ENCODE data around the gene SLC2A5.

DNA sequence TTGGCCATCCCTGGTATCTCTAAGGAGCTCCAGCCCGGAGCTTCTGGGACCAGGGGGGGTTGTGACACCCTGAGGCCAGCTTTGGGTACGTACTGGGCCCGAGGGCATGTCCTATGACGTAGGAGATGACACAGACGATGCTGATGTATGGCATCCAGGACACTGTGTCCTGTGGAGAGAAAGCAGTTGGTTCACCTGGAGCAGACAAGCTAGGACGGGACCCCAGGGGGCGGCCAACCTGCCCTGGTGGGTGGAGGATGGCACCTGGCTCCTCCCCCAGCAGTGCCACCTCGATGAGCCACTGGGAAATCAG lies 31.1 kb downstream of the SLC2A5 start:
- TF ChIP-seq MAZ (IDR thresholded peaks at IDR 0.05; ENCODE audit: borderline replicate concordance, low read depth, low read length) (no peak), RCOR1 (IDR thresholded peaks at IDR 0.05; ENCODE audit: insufficient replicate concordance, low read length) (no peak), MXI1 (IDR thresholded peaks at IDR 0.05; ENCODE audit: borderline replicate concordance, low read depth, low read length) (no peak), POLR2A (IDR thresholded peaks at IDR 0.05; ENCODE audit: low read depth, low read length) (no peak), RAD21 (IDR thresholded peaks at IDR 0.05; ENCODE audit: low read length) (no peak), RFX5 (IDR thresholded peaks at IDR 0.05; ENCODE audit: low read depth, low read length) (no peak), NFE2L2 (IDR thresholded peaks at IDR 0.05; ENCODE audit: low read depth, low read length) (no peak), MAFK (IDR thresholded peaks at IDR 0.05; ENCODE audit: low read depth, low read length) (no peak), CHD1 (IDR thresholded peaks at IDR 0.05; ENCODE audit: low read depth, low read length) (no peak), SMC3 (IDR thresholded peaks at IDR 0.05; ENCODE audit: low read depth, low read length) (no peak)
- TF ChIP-seq, protein P1, sequence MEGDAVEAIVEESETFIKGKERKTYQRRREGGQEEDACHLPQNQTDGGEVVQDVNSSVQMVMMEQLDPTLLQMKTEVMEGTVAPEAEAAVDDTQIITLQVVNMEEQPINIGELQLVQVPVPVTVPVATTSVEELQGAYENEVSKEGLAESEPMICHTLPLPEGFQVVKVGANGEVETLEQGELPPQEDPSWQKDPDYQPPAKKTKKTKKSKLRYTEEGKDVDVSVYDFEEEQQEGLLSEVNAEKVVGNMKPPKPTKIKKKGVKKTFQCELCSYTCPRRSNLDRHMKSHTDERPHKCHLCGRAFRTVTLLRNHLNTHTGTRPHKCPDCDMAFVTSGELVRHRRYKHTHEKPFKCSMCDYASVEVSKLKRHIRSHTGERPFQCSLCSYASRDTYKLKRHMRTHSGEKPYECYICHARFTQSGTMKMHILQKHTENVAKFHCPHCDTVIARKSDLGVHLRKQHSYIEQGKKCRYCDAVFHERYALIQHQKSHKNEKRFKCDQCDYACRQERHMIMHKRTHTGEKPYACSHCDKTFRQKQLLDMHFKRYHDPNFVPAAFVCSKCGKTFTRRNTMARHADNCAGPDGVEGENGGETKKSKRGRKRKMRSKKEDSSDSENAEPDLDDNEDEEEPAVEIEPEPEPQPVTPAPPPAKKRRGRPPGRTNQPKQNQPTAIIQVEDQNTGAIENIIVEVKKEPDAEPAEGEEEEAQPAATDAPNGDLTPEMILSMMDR (conservative IDR thresholded peaks at IDR 0.05; ENCODE audit: low read depth, low read length), result no peak
